GM18951 (cell line): Measurements from ENCODE around the gene MTCH1.

Experiments
- POLR2A ChIP-seq: IDR thresholded peaks from 4 replicates; pipeline ENCODE4 v1.6.1; 2011; ENCODE audit warnings: mild to moderate bottlenecking; ENCODE audit not compliant: insufficient read length, insufficient read depth; ENCODE audit errors: extremely low read depth
- in situ Hi-C: fragments of 300-500 bp; cut with MboI; formaldehyde crosslinking; loops from one replicate; pipeline ENCODE4 v1.12.0; 2022; ENCODE audit warnings: low sequenced_read_pairs, mixed read lengths, inconsistent platforms; ENCODE audit not compliant: unreplicated experiment

Gene MTCH1

DNA sequence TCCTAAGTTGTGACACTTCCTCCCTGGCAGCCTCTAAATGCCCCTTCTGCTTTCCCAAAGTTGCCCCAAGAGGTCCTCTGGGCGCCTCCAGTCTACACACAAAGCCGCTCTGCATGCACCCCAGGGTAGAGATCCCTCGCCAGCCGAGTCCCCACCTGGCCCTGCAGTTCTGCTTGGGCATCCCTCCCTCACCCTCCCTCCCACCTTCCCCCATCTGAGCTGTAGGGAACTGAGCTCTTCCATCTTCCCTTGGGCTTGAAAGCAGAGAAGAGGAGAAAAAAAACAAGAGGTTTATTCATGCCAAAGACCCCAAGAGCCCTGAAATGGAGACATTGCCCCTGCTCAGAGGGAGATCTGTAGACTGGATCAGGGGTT, 13.7 kb upstream of the MTCH1 start:
- in situ Hi-C loops, result loop anchor here (25.0 kb wide), 1 partner anchor 387 kb away; no protein-coding TSS in a partner anchor

DNA sequence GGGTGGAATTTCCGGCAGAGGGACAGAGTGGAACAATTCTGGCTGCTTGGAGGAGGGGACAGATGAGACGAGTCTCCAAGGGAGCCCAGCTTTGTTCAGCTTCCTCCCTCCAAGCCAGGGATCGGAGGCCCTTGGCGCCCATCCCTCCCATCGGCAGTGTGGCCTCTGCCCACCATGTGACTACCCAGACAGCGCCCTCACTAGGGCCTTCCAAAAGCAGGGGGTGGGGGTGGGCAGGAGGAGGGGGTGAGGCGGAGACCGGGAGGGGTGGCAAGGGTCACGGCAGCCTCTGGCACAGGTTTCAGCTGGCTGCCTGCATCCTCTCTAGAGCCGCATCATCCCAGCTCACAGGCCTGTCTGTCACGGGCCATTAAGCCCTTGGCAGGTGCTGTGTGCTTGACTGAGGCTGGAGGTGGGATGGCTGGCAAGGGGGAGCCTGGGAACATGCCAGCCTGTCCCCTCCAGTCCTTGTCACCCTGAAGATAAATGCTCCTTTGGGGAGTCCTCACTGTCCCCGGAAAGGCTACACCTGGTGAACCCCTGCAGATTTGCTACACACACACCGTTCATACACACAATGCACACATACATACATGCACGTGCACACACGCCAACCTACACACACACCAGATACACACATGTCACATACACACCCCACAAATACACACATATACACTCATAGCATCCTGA, 13.2 kb upstream of the MTCH1 start:
- in situ Hi-C loops, result loop anchor here (25.0 kb wide), 1 partner anchor 387 kb away; no protein-coding TSS in a partner anchor
- no peak for TF ChIP-seq POLR2A

More for the DNA sequence above, 13.7 kb upstream of the MTCH1 start:
- no peak for TF ChIP-seq POLR2A

DNA sequence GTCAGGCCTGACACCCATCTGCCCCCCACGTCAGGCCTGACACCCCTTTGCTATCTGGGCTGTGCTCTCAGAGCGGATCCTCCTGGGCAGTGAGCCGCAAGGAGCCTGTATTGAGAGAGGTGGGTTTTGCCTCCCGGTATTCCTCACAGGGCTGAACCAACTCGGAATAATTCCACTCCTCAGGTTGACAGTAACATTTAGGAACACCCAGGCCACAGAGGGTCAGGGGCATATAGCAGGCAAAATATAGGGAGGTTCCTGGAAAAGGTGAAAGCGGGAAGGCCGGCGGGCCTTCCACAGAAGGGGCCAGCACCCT, 12.7 kb upstream of the MTCH1 start:
- TF ChIP-seq POLR2A, result no peak
- in situ Hi-C loops, result loop anchor here (25.0 kb wide), 1 partner anchor 386 kb away; no protein-coding TSS in a partner anchor

DNA sequence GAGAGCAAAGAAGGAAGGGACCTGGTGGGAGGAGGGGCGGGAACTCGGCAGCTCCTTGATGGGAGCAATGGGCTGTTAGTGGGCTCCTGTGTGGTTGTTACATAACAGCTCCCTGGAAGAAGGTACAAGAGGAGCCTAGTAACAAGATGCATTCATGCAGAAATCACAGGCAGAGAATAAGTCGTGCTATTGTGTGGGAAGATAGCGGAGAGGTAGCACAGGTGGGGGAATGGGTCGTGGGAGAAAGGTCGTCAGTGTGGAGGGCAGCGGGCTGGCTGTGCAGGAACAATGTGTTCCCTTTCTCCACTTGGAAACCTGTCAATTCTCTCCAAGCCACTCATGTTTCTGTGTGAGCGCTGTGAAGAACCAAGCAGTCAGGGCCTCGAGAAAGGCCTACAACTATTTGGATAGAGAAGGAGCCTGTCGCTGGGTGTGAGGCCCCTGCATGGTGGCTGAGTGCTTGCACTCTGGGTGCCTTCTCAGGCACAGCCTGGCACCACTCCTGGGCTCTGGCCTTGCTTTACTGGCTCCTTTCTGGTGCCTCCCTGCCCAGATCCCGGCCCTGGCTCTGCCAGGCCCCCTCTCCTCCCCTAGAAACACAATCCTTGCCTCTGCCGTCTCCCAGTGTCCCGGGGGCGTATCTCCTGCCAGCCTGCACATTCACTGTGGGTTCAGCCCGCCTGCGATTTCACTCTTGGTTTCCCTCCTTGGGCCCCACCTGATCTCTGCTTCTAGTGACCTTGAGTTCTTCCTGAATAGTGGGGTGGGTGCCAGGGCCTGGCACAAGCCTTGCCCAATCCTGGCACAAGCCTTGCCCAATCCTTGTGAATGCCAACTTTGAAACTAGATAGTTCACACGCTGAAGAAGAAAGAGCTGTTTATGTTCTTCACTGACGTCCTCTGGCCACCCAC, 12.1 kb upstream of the MTCH1 start:
- in situ Hi-C loops, result loop anchor here (25.0 kb wide), 1 partner anchor 386 kb away; no protein-coding TSS in a partner anchor
- TF ChIP-seq POLR2A, result no peak

DNA sequence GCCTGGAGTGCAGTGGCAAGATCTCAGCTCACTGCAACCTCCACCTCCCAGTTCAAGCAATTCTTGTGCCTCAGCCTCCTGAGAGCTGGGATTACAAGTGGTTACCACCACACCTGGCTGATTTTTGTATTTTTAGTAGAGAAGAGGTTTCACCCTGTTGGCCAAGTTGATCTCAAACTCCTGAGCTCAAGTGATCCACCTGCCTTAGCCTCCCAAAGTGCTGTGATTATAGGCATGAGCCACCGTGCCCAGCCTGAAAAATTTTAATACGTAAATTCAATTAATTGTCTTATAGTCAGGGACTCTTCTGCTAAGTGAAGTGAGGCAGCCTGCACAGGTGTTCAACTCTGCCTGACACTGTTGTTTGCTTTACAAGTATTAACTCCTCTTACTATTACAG, 4.4 kb upstream of the MTCH1 start:
- in situ Hi-C loops, result loop anchor here (25.0 kb wide), 1 partner anchor 378 kb away; no protein-coding TSS in a partner anchor

DNA sequence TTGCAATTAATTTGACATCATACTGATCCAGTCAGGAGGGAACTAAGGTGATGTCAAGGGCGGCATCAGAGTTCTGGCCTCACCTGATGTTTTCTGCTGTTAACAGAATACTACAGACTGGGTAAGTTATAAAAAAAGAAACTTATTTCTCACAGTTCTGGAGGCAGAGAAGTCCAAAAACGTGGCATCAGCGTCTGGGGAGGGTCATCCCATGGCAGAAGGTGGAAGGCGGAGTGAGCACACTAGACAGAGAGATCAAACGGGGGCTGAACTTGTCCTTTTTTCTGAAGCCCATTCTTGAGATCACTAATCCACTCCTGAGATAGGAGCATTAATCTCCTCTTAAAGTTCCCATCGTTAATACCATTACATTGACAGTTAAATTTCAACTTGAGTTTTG, 3.3 kb upstream of the MTCH1 start:
- in situ Hi-C loops, result loop anchor here (25.0 kb wide), 1 partner anchor 377 kb away; no protein-coding TSS in a partner anchor
- TF ChIP-seq POLR2A, result no peak

DNA sequence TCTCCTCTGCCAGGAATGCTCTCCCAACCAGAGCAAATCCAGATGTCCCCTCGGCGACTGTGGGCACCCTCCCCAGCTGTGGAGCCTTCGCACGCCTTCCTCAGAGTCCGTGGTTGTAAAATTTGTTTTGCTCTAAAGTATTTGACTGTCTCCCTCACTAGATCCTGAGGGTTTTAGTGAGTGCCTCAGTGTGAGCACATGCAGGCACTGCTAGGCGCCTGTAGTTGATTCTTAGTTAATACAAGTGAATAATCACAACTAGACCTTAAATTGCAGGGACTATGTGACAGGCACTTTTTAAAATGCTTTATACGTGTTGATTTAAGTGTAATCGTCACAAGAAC, 680 bp upstream of the MTCH1 start:
- no peak for TF ChIP-seq POLR2A
- in situ Hi-C loops, result loop anchor here (25.0 kb wide), 1 partner anchor 374 kb away; no protein-coding TSS in a partner anchor

DNA sequence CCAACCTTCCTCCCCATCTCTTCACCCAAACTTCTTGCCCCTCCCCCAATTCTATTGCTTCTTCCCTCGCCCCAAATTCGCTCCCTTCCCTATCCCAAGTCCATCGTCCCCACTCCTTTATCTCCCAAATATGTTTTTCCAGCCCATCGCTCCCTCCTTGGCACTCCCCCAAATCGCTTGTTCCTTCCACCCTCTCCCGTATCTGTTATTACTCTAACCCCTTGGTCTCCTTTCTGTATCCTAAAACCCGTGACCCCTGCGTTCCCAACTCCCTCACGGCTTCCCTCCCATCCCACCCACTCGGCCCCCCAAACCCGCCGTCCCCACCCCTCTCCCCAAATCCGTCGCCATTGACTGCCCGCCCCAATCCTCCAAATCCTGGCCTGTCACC, 584 bp downstream of the MTCH1 start:
- TF ChIP-seq POLR2A, result no peak
- in situ Hi-C loops, result loop anchor here (25.0 kb wide), 1 partner anchor 373 kb away; no protein-coding TSS in a partner anchor

DNA sequence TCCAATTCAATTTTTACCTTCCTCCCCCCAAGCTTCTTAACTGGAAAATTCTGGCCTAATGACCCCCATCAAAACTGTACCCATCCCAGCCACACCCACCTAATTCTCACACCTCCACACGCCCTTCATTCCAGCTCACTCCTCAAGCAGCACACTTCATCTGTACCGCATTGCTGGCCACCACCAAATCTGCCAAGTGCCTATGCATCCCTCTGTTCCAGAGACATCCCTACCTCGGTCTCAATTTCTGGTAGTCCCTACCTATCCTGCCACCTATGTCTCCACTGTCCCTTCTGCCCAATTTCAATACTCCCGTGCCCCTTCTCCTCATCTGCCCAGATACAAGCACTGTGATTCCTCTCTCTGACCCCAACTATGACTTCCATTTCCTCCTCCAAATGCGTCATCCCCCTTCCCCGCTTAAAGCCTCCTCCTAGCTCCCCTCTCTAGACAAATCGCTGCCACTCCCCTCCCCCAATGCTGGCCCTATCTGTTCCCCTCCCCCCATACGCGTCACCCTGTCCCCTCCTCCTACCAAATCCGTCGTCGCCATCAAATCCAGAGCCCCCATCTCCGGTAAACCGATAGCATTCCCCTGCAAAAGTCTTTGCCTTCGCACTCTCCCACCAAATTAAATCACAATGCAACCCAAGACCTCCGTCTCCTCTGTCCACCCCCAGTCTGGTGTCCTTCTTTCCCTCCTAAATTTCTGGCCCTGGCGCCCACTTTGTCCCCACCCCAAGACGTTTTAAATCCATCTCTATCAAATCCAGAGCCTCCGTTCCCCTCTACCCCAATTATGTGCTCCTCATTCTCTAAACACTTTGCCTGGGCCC, 1.2 kb downstream of the MTCH1 start:
- in situ Hi-C loops, result loop anchor here (25.0 kb wide), 1 partner anchor 372 kb away; no protein-coding TSS in a partner anchor
- no peak for TF ChIP-seq POLR2A

DNA sequence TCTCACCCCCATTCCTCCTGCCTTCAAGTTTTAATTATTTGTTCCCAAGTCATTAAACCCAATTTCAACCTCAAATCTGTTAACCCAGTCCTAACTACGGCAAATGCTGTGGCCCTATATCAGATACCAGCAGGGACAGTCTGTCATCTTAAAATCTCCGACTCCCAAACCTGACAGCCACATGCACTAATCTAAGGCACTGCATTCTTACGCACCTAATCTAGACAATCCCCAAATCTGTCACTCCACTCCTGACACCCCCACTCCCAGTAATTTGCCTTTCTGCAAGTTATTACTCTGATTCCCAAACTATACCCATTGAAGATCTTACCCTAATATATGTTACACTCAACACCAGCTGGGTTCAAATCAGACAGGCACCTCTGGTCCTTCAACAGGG, 2.5 kb downstream of the MTCH1 start:
- in situ Hi-C loops, result loop anchor here (25.0 kb wide), 1 partner anchor 371 kb away; no protein-coding TSS in a partner anchor

DNA sequence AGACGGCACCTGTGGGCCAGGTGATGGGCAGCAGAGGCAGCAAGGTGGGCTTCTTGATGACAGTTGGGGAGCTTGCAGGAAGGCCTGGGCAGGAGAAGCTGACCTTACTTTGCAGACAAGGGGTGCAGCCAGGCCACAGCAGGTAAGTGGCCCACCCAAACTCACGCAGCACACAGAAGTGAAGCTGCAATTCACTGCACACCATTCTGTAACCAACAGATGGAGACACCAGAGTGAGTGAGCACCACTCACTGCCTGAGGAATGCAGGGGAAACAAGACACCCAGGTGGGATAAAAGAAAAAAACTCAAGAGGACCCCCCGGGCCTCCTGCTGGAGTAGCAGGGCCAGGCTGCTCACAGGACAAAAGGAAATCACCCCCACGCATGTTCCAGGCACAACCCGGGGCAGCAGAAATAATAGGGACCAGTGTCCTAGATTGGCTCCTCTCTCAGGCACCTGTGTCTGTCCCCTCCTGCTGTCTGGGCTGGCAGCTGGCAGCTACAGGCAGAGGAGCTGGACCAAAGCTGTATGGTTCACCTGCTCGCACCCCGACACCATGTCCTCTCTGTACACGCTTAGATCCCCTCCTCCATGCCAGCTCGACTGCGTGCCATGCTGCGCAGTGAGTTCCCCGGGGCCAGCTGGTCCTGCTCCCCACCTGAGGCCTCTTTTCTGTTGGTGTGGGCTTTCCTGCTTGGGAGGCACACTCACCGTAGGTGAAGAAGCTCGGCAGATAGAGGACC, 4.9 kb downstream of the MTCH1 start:
- TF ChIP-seq POLR2A, result no peak
- in situ Hi-C loops, result loop anchor here (25.0 kb wide), 1 partner anchor 369 kb away; no protein-coding TSS in a partner anchor

More for the DNA sequence above, 2.5 kb downstream of the MTCH1 start:
- no peak for TF ChIP-seq POLR2A

DNA sequence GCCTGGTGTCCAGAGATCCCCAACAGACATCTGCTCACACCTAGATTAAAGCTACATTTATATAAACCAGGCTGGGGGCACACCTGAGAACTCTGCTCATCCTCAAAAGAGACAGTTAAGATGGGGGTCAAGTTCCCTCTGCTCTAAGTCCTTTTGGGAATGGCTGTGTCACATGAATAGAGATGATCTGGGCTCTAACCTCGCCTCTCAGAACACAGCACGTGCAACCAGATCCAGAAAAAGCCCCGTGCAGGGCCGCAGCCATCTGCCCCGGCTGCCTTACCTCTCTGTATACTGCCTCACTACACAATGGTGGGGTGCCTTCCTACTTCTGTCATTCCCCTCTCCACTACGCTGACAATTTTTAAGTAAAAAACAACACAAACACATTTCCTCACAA, 5.9 kb downstream of the MTCH1 start:
- in situ Hi-C loops, result loop anchor here (25.0 kb wide), 1 partner anchor 368 kb away; no protein-coding TSS in a partner anchor

More for the DNA sequence above, 5.9 kb downstream of the MTCH1 start:
- TF ChIP-seq POLR2A, result no peak
